NT2/D1 (cell line): ENCODE measurements around the gene TXNDC2.
"Not testable (repeated sequence)": the region's sequence is repeated elsewhere in the genome, so short reads cannot be mapped to it uniquely, and the experiment has no call there.

Experiments used
- DNase-seq: peaks from one replicate; pipeline ENCODE4 v3.0.0-alpha.2; 2011; ENCODE audit warnings: low read depth, low spot score
- H3K27me3 ChIP-seq: 2 replicates; pipeline ENCODE4 v1.6.0; 2011; ENCODE audit warnings: mild to moderate bottlenecking; ENCODE audit not compliant: insufficient read length, insufficient read depth
- H3K36me3 ChIP-seq: 2 replicates; pipeline ENCODE4 v1.6.1; 2011; ENCODE audit warnings: mild to moderate bottlenecking, low read length, mixed read lengths; ENCODE audit not compliant: insufficient read depth, insufficient read length
- H3K4me1 ChIP-seq: 2 replicates; pipeline ENCODE4 v1.5.1; 2011; ENCODE audit not compliant: insufficient read depth, insufficient read length
- H3K4me3 ChIP-seq: 2 replicates; pipeline ENCODE4 v1.5.1; 2011; ENCODE audit warnings: low read depth; ENCODE audit not compliant: insufficient read length
- H3K9ac ChIP-seq: 2 replicates; pipeline ENCODE4 v1.6.0; 2011; ENCODE audit warnings: low read depth; ENCODE audit not compliant: insufficient read length
- H3K9me3 ChIP-seq: 2 replicates; pipeline ENCODE4 v1.5.1; 2011; ENCODE audit warnings: mild to moderate bottlenecking, low read length; ENCODE audit not compliant: insufficient read depth
- SUZ12 ChIP-seq: IDR thresholded peaks from 2 replicates; pipeline ENCODE4 v1.6.1; 2011; ENCODE audit not compliant: insufficient read length, insufficient read depth; ENCODE audit errors: extremely low read depth
- YY1 ChIP-seq: IDR thresholded peaks from 2 replicates; pipeline ENCODE4 v1.6.1; 2011; ENCODE audit not compliant: insufficient read length, insufficient read depth
- ZNF274 ChIP-seq: IDR thresholded peaks from 2 replicates; pipeline ENCODE4 v1.6.1; 2011; ENCODE audit warnings: mild to moderate bottlenecking, low read depth, low read length

The TXNDC2 gene

DNA sequence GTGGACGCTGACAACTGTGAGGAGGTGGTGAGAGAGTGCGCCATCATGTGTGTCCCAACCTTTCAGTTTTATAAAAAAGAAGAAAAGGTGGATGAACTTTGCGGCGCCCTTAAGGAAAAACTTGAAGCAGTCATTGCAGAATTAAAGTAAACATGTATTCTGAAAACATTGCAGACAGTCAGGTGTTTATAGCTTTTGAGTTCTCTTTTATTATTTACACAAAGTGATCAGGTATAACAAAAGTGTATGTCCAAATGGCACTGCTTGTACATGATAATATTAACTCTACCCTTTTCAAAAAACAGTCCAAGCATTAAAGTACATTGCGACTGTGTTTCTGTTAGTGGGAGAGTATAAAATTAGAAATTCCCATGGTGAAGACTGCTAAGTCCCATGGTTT is 2.2 kb downstream of the TXNDC2 start:
- H3K36me3 ChIP-seq, result no peaks in the 10 kb centered on the region
- H3K9ac ChIP-seq, result no peak overlapping the region
- no peaks in the 10 kb centered on the region for H3K9me3 ChIP-seq
- H3K27me3 ChIP-seq, result no peaks in the 10 kb centered on the region
- no peak for DNase-seq
- TF ChIP-seq SUZ12 (no peak), ZNF274 (no peak), YY1 (no peak)
- no peak overlapping the region for H3K4me3 ChIP-seq
- no peaks in the 10 kb centered on the region for H3K4me1 ChIP-seq

DNA sequence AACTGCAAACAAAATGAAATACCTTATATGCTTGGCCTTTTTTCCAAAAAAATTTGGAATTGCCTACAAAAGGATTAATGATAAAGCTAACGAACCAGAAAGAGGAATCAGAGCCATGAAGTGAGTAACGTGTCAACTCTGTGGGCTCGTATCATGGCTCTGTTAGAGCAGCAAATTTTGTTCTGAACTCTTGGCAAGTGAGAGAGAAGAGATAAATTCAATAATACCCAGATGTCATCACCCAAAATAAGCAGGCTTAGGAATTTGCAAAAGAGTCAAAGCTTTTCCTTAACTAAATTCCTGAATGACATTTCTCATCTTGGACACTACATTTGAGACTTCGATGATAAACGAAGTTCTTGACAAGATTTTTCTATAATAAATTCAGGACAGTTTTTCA is 4.4 kb downstream of the TXNDC2 start:
- no peak for TF ChIP-seq SUZ12
- TF ChIP-seq ZNF274, result no peak
- TF ChIP-seq YY1, result no peak
- H3K36me3 ChIP-seq, result no peaks in the 10 kb centered on the region
- no peak overlapping the region for H3K4me3 ChIP-seq
- no peak for DNase-seq
- no peaks in the 10 kb centered on the region for H3K4me1 ChIP-seq
- no peaks in the 10 kb centered on the region for H3K9me3 ChIP-seq
- H3K27me3 ChIP-seq, result no peaks in the 10 kb centered on the region
- H3K9ac ChIP-seq, result no peak overlapping the region

DNA sequence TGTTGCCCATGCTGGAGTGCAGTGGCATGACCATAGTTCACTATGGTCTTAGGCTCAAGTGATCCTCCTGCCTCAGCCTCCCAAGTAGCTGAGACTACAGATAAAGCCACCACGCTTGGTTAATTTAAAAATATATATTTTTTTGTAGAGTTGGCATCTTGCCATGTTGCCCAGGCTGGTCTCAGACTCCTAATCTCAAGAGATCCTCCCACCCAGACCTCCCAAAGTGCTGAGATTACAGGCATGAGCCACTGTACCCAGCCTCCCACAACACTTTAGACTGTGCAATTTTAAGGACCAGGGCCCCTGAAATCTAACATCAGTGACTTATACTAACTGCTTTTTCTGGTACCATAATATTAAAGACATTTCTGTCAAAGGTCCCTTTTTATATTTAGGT is 5.2 kb downstream of the TXNDC2 start:
- no peaks in the 10 kb centered on the region for H3K9me3 ChIP-seq
- DNase-seq, result no peak
- H3K9ac ChIP-seq, result no peak overlapping the region
- H3K4me1 ChIP-seq, result no peaks in the 10 kb centered on the region
- no peaks in the 10 kb centered on the region for H3K27me3 ChIP-seq
- TF ChIP-seq SUZ12, result no peak
- TF ChIP-seq YY1, result no peak
- no peak for TF ChIP-seq ZNF274
- H3K36me3 ChIP-seq, result no peaks in the 10 kb centered on the region
- H3K4me3 ChIP-seq, result no peak overlapping the region

DNA sequence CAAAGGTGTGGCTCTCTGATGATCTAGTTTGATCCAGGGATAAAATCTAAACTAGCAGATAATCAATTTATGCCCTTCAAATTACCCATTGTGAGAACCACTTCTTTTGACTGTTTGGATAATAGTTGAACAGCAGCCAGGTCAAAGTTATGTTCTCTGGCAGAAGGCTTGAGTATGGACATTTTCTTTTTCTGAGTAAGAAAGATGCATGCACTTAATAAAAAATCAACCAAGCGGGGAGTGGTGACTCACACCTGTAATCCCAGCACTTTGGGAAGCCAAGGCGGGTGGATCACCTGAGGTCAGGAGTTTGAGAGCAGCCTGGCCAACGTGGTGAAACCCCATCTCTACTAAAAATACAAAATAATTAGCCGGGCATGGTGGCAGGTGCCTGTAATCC is 5.7 kb downstream of the TXNDC2 start:
- not testable (repeated sequence) for H3K9me3 ChIP-seq, H3K36me3 ChIP-seq, H3K9ac ChIP-seq, H3K27me3 ChIP-seq, DNase-seq, H3K4me3 ChIP-seq, H3K4me1 ChIP-seq

DNA sequence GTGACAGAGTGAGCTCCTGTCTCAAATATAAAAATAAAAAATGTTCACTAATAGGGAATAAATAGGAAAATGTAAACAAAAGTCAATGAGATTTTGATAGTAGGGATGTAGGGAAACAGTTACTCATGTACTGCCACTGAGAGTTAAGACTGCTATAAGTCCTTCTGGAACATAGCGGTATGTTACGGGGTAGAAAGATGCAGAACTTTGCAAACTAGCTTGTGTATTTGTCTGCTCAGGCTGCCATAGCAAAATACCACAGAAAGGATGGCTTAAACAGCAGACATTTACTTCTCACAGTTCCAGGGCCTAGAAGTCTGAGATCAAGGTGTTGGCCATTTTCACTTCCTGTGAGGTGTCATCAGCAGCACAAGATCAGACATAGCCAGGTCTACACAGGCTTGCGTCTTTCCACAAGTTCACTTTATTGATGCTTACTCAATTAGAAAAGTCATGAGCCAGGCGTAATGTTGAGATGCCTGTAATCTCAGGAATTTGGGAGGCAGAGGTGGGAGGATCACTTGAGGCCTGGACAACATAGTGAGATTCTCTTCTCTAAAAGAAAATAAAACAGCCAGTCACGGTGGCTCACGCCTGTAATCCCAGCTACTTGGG is 8.8 kb downstream of the TXNDC2 start:
- no peak for DNase-seq
- H3K9ac ChIP-seq, result no peak overlapping the region
- H3K4me3 ChIP-seq, result no peak overlapping the region
- no peaks in the 10 kb centered on the region for H3K27me3 ChIP-seq
- TF ChIP-seq YY1 (no peak), SUZ12 (no peak), ZNF274 (no peak)
- no peaks in the 10 kb centered on the region for H3K4me1 ChIP-seq
- no peaks in the 10 kb centered on the region for H3K36me3 ChIP-seq
- H3K9me3 ChIP-seq, result no peaks in the 10 kb centered on the region

DNA sequence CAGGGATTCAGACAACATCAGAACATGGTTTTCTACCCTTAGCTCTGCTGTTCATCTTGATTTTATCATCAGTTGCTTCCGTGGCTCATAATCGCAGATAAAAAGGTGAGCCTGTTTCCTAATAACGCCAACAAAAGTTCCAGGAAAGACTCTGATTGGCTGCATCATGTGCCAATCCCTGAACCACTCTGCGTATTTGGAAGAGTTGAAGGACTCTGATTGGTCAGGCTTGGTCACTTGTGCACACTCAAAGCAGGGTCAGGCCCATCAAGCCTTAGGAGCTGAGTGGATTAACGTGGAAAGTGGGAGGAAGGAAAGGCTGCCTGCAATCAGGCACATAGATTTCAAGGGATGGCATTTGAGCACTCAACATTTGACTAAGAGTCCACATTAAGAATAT is 11.4 kb downstream of the TXNDC2 start:
- H3K4me3 ChIP-seq, result no peak overlapping the region
- DNase-seq, result no peak
- H3K36me3 ChIP-seq, result no peaks in the 10 kb centered on the region
- no peaks in the 10 kb centered on the region for H3K27me3 ChIP-seq
- TF ChIP-seq ZNF274 (no peak), SUZ12 (no peak), YY1 (no peak)
- H3K9me3 ChIP-seq, result no peaks in the 10 kb centered on the region
- no peak overlapping the region for H3K9ac ChIP-seq
- no peaks in the 10 kb centered on the region for H3K4me1 ChIP-seq

DNA sequence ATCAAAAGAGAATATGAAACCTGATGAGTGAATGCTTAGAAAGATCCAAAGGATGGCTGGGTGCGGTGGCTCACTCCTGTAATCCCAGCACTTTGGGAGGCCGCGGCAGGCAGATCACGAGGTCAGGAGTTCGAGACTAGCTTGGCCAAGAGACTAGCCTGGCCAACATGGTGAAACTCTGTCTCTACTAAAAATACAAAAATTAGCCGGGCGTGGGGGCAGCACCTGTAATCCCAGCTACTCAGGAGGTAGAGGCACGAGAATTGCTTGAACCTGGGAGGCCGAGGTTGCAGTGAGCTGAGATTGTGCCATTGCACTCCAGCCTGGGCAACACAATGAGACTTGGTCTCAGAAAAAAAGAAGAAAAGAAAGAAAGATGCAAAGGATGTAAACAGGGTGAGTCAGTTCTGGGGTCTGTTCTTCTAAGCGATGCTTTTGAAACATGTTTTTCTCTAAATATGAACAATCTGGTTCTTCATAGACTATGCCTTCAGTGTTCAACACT is 12.1 kb downstream of the TXNDC2 start:
- H3K4me3 ChIP-seq, DNase-seq, H3K4me1 ChIP-seq, H3K9ac ChIP-seq, H3K36me3 ChIP-seq, H3K9me3 ChIP-seq, H3K27me3 ChIP-seq: not testable (repeated sequence)
